Fibroblast of the conjunctiva (primary cell): ENCODE results near the gene RBM26.
"Not testable (repeated sequence)": the region's sequence is repeated elsewhere in the genome, so short reads cannot be mapped to it uniquely, and the experiment has no call there.

Source experiments
- DNase-seq: peaks from one replicate; pipeline ENCODE4 v3.0.0-alpha.2; 2010; ENCODE audit warnings: low read depth

RBM26 gene

DNA sequence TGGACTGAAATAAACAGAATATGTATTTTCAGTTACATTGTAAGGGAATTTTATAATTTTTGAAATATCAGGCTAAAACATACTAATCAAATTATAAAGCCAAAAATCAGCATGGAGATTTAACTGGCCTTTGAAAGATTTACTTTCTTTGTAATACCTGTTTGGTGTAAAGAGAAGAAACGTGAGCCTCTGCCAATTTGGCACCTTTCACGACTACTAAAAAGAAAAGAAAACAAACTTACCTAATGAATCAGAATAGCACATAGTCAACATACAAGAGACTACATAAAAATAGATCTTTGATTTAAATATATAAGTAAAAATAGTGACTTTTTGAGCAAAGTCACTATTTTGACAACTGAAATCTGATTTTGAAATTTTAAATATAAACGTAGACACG lies 87.4 kb downstream of the RBM26 start:
- DNase-seq: no peak

DNA sequence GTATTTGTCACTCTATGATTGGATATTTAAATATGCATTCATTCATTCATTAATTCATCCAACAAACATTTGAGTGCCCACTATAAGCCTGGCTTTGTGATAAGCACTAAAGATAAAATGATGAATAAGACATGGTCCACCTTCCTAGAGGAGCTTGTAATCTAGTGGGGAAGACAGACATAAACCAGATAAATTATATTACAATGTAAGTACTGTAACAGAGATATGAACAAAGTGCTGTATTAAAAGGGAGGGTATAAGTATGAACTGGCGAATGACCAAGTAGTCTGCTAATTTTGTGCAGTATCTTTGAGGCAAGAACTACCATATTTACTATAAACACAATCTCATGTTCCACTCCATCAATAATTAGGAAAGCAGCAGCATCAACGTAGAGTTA lies 88.2 kb downstream of the RBM26 start:
- DNase-seq: no peak

DNA sequence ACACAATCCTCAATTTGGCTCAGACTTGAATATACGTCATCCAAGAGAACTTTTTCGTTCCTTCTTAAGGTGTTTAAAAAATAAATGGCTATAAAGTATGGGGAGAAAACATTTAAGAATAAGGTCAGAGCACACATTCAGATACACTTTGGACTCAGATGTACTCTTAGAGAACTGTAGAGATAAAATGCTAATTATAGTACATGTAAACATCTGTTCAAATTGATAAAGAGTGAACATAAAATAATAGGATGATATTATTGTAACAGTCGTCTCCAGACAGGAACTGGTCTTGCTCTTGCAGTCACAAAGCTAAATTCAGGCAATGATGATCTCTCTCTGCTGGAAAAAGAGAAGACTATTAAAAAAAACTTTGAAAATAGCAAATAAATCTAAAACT lies 91.4 kb downstream of the RBM26 start:
- DNase-seq: no peak

DNA sequence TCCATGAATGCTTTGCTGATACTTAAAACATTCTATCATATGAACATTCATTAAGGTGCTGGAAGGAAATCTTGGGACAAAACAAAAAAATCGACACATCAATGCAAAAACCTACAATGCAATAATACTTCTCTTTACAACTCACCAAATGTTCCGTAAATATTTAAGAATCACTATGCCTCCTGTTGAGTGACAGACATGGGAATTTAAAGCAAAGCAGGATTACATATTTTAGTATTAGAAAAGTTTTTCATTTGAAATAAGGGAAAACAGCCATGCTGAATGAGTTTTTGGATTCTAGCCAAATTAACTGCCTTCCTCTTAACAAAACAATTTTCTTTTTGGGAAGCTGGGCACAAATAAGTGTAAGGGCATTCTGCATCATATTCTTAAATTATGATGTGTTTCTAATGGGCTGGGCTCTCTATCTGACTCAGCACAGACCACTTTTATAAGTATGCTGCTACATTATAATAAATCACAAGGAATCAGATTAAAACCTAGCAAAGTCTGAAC lies 93.7 kb downstream of the RBM26 start:
- no peak for DNase-seq

DNA sequence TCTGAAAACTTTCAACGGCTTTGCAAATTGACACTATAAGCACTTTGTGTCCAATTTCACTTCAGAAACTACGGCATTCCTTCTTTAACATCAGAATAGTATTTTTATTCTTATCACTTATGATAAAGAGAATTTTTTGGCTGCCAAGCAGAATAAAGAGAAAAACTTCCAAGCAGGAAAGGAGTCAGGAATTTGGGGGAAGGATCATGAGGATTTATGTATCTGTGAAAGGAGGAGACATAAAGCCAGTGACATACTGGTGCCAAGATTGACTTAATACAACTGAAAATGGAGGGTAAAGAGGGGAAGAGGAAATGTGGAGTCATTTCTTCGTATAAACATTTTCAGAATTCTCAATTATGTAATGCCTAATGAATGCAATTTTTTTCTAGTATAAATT lies 94.7 kb downstream of the RBM26 start:
- no peak for DNase-seq

DNA sequence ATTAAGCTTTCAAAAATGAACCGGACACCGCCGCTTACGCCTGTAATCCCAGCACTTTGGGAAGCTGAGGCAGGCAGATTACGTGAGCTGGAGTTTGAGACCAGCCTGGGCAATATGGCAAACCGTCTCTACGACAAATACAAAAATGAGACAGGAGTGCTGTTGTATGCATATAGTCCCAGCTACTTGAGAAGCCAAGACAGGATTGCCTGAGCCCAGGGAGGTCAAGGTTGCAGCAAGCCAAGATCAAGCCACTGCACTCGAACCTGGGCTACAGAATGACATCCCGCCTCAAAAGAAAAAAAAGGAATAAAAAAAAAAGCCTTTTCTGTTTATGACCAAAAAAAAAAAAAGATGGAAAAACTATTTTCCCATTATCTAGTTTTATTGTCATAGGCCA lies 96.4 kb downstream of the RBM26 start:
- DNase-seq: no peak

DNA sequence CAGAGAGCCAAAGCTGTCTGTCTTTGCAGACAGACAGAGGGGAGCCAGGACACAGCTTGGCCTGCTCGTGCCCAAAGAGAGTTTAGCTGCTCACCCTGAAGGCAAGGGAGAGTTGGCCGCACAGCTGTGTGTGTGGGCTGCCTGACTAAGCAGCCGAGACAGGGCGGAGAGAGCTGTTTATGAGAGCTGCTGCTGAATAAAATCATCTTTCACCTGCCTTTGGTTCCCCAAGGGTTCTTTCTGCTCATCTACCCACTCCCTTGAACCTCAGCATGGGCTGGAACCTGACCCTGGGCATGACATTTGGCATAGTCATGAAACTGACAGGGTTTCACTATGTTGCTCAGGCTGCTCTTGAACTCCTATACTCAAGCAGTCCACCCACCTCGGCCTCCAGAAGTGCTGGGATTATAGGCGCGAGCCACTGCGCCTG lies 98.2 kb downstream of the RBM26 start:
- no peak for DNase-seq

DNA sequence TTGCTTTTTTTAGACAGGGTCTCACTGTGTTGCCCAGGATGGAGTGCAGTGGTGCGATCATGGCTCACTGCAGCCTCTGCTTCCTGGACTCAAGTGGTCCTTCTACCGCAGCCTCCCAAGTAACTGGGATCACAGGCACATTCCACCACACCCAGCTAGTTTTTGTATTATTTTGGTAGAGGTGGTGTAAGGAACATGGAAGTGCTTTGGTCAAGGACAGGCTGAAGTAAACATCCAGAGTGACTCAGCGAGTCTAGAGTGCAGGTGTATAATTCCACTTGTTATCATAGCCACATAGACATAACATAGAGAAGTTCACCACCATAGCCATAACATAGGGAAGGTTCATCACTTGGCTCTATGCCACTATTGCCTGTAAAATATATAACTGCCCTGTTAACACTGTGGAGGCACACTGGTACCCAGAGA lies 98.6 kb downstream of the RBM26 start:
- no peak for DNase-seq

DNA sequence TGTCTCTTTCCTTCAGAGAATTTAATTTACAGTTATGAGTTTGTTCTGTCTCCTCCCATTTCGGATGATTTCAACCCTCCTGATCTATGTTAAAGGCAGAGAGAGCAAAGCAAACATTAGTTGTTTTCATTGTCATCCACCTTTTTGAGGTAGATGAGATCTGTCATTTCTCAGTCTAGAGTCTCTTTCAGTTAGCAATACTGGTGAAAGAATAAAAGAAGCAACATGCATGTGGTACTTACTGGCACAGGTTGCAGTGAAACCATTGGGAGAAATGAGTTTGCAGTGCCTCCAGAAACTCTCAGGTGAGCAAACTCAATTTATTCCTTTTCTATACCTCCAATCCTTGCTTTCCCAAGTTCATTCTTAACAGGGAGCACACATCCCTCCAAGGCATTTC lies 99.4 kb downstream of the RBM26 start:
- no peak for DNase-seq

DNA sequence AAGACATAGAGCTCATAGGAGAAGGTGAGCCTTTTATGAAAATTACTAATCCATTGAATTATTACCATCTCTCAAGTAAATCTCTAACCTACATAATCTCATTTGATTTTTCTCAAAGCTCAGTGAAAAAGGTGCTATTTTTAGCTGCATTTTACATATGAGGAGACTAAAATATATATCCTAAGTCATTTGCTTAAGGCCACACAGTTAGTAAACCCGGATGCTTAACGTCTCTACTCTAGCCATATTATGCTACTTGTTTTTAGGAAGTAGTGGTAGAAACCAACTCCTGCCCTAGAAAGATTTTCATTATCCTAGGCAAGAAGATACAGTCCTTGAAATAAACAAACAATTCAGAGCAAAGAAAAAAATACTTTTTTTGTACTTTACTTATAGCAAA lies 108.9 kb downstream of the RBM26 start:
- DNase-seq: no peak

DNA sequence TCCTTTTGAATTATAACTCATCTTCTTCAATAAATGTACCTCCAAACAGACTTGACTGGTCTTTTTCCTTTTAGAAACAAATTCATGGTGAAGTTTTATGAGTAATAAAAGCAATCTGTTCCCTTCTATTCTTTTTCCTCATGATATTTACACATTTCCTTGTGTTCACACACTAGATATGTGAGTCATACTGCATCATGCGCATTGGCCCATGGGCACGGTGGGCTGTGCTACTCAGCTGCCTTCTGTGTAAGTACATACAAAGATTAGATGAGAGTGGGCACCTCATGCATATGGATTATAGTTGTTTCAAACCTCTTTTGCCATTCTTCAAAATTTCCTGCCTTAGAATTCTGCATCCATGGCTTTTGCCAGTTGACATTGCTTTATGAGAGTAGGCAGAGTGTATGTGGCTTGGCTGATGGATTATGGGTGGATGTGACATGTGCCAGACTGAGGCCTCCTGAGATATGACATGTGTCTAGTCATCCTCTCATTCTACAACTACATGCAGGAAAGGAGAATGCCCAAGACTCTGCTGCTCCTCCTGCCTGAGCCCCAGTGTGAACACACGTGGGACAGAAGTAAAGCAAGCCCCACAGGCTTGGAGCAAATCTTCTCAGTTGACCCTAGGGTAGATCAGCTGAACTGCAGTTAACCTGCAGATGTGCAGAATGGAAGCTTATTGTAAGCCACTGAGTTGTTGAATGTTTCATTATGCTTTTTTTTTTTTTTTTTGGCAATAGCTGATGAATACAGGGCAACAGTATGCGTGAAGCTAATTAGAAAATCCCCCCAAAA lies 109.9 kb downstream of the RBM26 start:
- DNase-seq: no peak

DNA sequence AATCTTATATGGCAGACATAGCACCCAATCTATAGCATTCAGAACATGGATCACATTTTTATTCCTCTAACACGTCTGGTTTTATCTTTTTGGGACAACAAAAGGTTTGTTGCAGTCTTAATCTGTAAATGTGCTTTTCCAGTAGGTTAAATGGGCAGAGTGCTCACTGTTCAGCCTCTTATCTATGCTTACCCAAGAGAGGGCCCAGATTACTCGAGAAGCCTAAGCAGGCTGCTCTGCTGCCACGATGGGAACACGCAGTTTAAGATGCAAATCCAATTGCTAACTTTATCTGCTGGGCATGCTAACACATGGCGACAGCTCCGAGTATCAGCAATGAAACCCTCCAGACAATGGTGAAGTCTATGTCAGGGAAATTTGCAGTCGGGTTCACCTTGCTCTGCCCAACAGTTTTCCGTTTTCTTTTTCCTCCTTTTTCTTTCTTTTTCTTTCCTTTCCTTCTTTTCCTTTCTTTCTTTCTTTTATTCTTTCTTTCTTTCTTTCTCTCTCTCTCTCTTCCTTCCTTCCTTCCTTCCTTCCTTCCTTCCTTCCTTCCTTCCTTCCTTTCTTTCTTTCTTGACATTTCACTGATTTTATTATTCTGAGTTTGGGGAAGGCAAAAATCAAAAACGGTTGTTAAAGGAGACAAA lies 115.3 kb downstream of the RBM26 start:
- DNase-seq: no peak

DNA sequence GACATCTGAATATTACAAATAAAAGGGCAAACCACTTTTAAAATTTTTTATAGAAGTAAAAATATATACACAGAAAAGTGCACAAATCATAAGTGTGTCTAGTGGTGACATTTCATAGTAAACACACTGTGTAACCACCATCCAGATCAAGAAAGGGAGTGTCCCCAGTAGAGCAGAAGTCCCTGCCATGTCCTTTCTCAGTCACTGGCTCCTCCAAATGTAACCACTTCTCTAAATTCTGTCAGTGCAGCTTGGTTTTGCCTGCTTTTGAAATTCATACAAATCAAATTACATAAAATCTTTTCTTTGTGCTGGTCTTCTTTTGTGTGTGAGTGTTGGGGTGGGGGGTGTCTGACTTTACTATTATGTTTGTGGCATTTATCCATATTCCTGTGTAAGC lies 116.5 kb downstream of the RBM26 start:
- no peak for DNase-seq

DNA sequence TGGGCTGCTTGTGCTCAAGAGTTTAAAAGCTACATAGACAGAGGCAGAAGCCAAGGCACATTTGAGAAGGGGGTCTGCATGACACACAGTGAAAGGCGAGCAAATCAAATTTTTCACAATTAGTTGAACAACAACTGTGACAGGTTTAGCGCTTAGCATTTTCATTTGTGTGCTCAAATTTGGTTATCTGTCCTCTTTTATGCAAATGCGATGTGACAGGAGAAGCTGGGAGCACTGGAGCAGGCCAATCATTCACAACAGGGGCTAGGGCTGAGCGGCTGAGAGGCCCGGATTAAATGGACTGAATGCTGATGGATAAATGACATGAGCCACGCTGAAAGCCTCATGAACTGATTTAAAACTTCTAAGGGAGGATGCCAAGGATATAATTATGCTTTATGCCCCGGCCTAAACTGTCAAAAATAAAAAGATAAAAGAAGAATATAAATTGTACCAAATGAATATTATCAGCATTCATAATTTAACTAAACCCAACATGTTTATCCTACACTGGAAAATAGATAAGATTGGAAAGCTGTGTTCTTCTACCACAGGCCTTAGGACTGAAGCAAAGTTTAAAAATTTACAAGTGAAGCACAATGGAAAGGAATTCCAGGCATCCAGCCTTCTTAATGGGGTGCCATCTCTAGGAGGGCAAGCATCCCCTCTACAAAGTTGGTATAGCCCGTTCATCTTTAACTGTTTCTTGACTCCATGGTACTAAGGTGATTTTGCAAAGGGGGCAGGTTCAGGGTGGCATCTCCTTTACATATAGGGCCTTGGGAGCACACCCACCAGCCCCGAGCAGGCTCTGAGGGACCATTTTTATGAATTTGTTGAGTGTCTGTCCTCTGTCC lies 117.9 kb downstream of the RBM26 start:
- no peak for DNase-seq

DNA sequence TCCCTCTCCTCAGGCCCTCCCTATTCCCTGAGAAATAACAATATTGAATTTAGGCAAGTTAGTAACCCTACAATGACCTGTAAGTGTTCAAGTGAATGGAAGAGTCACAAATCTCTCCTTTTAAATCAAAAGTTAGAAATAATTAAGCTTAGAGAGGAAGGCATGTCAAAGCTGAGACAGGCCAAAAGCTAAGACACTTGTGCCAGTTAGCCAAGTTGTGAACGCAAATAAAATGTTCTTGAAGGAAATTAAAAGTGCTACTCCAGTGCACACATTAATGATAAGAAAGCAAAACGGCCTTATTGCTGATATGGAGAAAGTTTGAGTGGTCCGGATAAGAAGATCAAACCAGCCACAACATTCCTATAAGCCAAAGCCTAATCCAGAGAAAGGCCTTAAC lies 120.9 kb downstream of the RBM26 start:
- DNase-seq: no peak

DNA sequence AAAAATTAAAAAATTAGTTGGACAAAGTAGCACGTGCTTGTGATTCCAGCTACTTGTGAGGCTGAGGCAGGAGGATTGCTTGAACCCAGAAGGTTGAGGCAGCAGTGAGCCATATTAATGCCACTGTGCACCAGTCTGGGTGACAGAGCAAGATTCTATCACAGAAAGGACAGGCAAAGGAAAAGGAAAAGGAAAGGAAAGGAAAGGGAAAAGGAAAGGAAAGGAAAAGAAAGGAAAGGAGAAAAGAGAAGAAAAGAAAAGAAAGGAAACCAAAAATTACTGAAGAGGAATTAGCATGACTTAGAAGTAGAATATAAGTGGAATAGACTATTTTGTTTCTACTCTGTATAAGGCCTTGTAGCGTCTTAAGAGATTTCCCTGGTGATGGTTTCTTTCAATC lies 122.3 kb downstream of the RBM26 start:
- no peak for DNase-seq

DNA sequence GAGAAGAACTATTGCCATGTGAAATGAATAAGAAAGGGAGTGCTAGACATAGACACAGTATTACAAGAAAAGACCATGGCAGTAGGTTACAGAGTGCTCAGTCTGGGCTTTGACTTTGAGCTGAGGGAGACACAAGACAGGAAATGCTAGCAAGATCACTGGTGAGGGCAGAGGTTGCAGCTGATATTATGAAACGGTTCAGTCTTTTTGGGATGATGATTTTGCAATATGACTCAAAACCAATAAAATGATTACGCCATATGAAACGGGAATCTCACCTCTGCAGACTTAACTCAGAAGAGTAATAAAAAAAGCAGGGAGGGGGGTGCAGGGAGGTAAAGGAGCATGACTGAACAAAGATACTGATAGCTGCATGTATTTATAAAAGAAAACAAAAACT lies 123.1 kb downstream of the RBM26 start:
- DNase-seq: no peak

DNA sequence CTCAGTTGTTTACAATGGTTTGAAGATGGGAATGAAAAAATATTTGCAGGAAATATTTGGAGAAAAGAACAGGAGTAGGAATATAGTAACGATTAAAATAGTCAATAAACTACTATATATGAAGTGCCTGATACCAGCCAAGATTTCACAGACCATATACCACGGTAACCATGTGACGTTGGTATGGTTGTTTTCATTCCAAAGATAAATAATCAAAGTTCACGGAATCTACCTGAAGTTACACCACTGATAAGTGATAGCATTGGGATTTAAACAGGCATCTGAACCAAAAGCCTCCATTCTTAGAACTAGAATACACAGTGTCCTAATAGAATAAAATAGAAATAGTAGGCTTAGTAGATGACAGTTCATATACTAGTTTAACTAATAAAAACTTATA lies 123.5 kb downstream of the RBM26 start:
- no peak for DNase-seq

DNA sequence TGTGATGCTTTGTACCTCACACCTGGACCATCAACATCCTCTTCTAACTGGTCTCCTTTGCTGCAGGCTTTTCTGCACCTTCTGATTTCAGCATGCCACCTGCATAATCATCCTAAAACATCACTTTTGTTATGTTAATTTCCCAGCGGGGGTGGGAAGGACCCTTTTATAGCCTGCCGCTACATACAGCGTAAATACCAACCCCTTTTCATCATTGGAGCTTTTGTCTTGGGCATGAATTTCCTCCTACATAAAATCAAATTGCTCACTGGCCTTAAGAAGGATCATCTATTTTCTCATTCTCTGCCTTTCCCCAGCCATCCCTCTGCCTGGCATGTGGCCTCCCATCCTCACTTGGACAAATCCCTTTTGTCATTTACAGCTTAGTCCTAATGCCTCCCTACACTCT lies 124.7 kb downstream of the RBM26 start:
- DNase-seq: no peak

DNA sequence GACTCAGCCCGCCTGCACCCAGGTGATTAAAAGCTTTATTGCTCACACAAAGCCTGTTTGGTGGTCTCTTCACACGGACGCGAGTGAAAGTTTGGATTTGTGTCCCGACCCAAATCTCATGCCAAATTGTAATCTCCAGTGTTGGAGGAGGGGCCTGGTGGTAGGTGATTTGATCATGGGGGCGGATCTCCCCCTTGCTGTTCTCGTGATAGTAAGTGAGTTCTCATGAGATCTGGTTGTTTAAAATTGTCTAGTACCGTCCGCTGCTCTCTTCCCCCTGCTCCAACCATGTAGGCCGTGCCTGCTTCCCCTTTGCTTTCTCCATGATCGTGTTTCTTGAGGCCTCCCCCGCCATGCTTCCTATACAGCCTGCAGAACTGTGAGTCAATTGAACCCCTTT lies 126.3 kb downstream of the RBM26 start:
- DNase-seq: not testable (repeated sequence)

DNA sequence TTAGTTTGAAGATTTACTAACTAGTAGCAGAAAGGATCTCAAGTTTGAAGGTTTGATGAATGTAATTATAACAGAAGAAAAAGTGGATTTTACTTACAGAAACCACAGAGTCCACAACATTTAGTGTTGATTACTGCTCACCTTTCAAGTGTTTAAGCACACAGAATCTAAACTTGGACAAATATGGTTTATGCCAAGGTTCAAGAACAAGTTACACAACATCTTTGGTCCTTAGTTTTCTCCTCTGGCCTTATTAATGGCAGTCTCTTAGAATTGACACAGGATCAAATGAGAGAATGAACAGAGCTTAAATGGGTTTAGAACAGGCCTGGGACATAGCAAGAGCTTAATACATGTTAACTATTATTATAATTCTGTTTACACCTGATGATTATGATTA lies 133.0 kb downstream of the RBM26 start:
- no peak for DNase-seq

DNA sequence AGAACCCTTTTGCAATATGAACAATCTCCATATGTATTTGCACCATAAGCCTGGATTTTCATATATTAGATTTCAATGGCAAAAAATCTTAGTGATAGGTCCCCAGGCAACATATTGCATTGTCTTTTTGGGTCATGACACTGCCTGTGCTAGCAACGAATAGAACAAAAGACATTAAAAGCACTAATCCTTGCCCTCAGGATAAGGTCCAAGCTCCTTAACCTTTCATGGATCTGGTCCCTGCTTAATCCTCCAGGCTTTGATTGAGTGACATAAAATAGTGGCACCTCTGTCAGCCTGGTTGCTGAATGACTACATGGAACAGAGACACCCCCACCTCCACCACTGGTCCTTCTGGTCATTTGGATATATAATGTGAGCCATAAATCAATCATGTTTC lies 134.4 kb downstream of the RBM26 start:
- DNase-seq: no peak

DNA sequence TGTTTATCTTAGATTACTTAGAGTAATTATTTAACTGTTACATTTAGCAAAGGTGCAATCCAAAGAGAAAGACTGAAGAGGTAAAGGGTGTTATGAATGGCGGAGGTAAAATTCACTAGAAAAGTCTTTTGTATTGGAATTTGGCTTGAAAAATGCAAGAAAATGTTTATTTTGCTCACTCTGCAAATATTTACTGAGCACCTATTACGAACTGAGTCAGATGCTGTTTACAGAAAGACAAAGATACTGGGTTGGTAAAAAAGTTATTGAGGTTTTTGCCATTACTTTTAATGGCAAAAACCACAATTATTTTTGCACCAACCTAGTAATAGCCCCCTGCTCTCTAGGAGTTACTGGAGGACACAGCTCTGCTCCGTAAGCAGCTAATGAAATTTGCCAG lies 135.2 kb downstream of the RBM26 start:
- no peak for DNase-seq
